Medulla oblongata (tissue), 1 donor: Measurements from ENCODE around the gene FAM131A.

Source experiments
- DNase-seq: peaks from one replicate; pipeline ENCODE4 v3.0.0-alpha.2; 2015; ENCODE audit errors: extremely low spot score

The FAM131A gene

GRCh38 chr3:184357248-184358123 lies 20.1 kb downstream of the FAM131A start:
- no peak for DNase-seq

GRCh38 chr3:184358124-184358767 lies 20.8 kb downstream of the FAM131A start:
- no peak for DNase-seq

GRCh38 chr3:184358921-184359350 lies 21.5 kb downstream of the FAM131A start:
- no peak for DNase-seq

- peak; percentile 84 for DNase-seq
These were observed 22.2 kb downstream of the FAM131A start for GRCh38 chr3:184359610-184360009.

GRCh38 chr3:184360070-184360928 lies 22.9 kb downstream of the FAM131A start:
- no peak for DNase-seq

GRCh38 chr3:184360929-184361531 lies 23.6 kb downstream of the FAM131A start:
- DNase-seq: no peak

GRCh38 chr3:184361532-184361931 lies 24.1 kb downstream of the FAM131A start, which contains the start of the genes CLCN2 and POLR2H:
Gene CLCN2 (minus strand): TSS chr3:184361605. CDS start chr3:184361479, 126 bp downstream.
Gene POLR2H (plus strand): TSS chr3:184361710. CDS start chr3:184363493, 1,783 bp downstream.
- peak; percentile 84 for DNase-seq

GRCh38 chr3:184361932-184362667 lies 24.7 kb downstream of the FAM131A start:
- peak; percentile 81 for DNase-seq

GRCh38 chr3:184362668-184363546 lies 25.5 kb downstream of the FAM131A start:
- DNase-seq: peak; percentile 96

- DNase-seq: no peak
These were observed 29.4 kb downstream of the FAM131A start for GRCh38 chr3:184366619-184367289.

GRCh38 chr3:184368116-184368515 lies 30.7 kb downstream of the FAM131A start:
- DNase-seq: no peak

- peak; percentile 76 for DNase-seq
These were observed 31.3 kb downstream of the FAM131A start for GRCh38 chr3:184368586-184369183.

- peak; percentile 93 for DNase-seq
These were observed 34.2 kb downstream of the FAM131A start for GRCh38 chr3:184371570-184372018.

- DNase-seq: no peak
These were observed 35.0 kb downstream of the FAM131A start for GRCh38 chr3:184372296-184372821.

GRCh38 chr3:184372911-184373310 lies 35.5 kb downstream of the FAM131A start:
- no peak for DNase-seq

GRCh38 chr3:184373422-184373821 lies 36.0 kb downstream of the FAM131A start:
- DNase-seq: no peak

- no peak for DNase-seq
These were observed 38.5 kb downstream of the FAM131A start for GRCh38 chr3:184375747-184376461.

GRCh38 chr3:184377374-184377773 lies 40.0 kb downstream of the FAM131A start:
- DNase-seq: no peak
